HEK293 (cell line): Measurements from ENCODE around the gene CERS4.

Experiments used
- CTCF ChIA-PET: fragments of 350-600 bp; formaldehyde crosslinking; extraction: SDS; loops from one replicate; lab custom pipeline; 2021; ENCODE audit warnings: antibody characterized with exemption; lab: Yijun Ruan, JAX
- POLR2A ChIA-PET: fragments of 300-600 bp; formaldehyde crosslinking; extraction: SDS; loops from one replicate; lab custom pipeline; 2020; ENCODE audit warnings: antibody characterized with exemption, inconsistent platforms; lab: Yijun Ruan, JAX
- H3K27ac ChIP-seq: fragments of 200-500 bp; sonication (Bioruptor generic); 2 replicates; pipeline ENCODE4 v1.5.1; 2014; ENCODE audit warnings: low read depth, low read length, control low read depth, inconsistent platforms; ENCODE audit errors: extremely low read depth
- H3K36me3 ChIP-seq, 2 experiments: fragments of 200-500 bp in 1 of 2; sonication (Bioruptor generic) in 1 of 2; 1 replicate in 1 of 2; 2 replicates in 1 of 2; pipeline ENCODE4 v1.5.1; 2014 to 2017; ENCODE audit warnings: inconsistent platforms in 2 of 2, low read length in 2 of 2; ENCODE audit not compliant: control insufficient read depth in 2 of 2, insufficient read depth in 1 of 2
- H3K4me1 ChIP-seq: fragments of 200-500 bp; sonication (Bioruptor generic); 2 replicates; pipeline ENCODE4 v1.5.1; 2014; ENCODE audit warnings: mild to moderate bottlenecking, low read length, inconsistent platforms; ENCODE audit not compliant: control insufficient read depth, insufficient read depth
- H3K4me3 ChIP-seq: 2 replicates; pipeline ENCODE4 v1.5.1; 2011; ENCODE audit warnings: low read depth, mild to moderate bottlenecking, control low read depth, low read length, moderate library complexity
- H3K9me3 ChIP-seq: fragments of 200-500 bp; sonication (Bioruptor generic); 2 replicates; pipeline ENCODE4 v1.5.1; 2014; ENCODE audit warnings: low read depth, low read length, inconsistent platforms; ENCODE audit not compliant: control insufficient read depth, insufficient read depth
- BCL11A ChIP-seq: fragments of 450-650 bp; formaldehyde crosslinking; IDR thresholded peaks from 2 replicates; pipeline ENCODE4 v1.5.1; 2016; ENCODE audit warnings: low read depth, missing biosample characterization, missing genetic modification characterization
- EGR2 ChIP-seq: fragments of 450-650 bp; formaldehyde crosslinking; IDR thresholded peaks from 2 replicates; pipeline ENCODE4 v1.5.1; 2016; ENCODE audit warnings: low read depth, missing biosample characterization, missing genetic modification characterization
- GLIS1 ChIP-seq: fragments of 450-650 bp; formaldehyde crosslinking; IDR thresholded peaks from 2 replicates; pipeline ENCODE4 v1.5.1; 2016; ENCODE audit warnings: missing biosample characterization, missing genetic modification characterization
- HOXC10 ChIP-seq: sonication (generic); formaldehyde crosslinking; IDR thresholded peaks from 2 replicates; pipeline ENCODE4 v1.8.1; 2023; ENCODE audit warnings: mild to moderate bottlenecking, missing genetic modification reagents
- KLF8 ChIP-seq: fragments of 450-650 bp; formaldehyde crosslinking; IDR thresholded peaks from 2 replicates; pipeline ENCODE4 v1.5.1; 2016; ENCODE audit warnings: missing biosample characterization, missing genetic modification characterization
- SETDB1 ChIP-seq: IDR thresholded peaks from one replicate; pipeline ENCODE4 v1.6.1; 2017; ENCODE audit warnings: mild to moderate bottlenecking, low read length, moderate library complexity, mixed read lengths; ENCODE audit not compliant: insufficient read length
- SP2 ChIP-seq: fragments of 450-650 bp; formaldehyde crosslinking; IDR thresholded peaks from 2 replicates; pipeline ENCODE4 v1.5.1; 2016; ENCODE audit warnings: missing biosample characterization, missing genetic modification characterization
- SP3 ChIP-seq: fragments of 450-650 bp; formaldehyde crosslinking; IDR thresholded peaks from 2 replicates; pipeline ENCODE4 v1.5.1; 2016; ENCODE audit warnings: missing biosample characterization, missing genetic modification characterization
- ZFP3 ChIP-seq: fragments of 450-650 bp; formaldehyde crosslinking; IDR thresholded peaks from 2 replicates; pipeline ENCODE4 v1.5.1; 2016; ENCODE audit warnings: low read depth, missing biosample characterization, missing genetic modification characterization
- ZNF16 ChIP-seq: fragments of 450-650 bp; formaldehyde crosslinking; IDR thresholded peaks from 2 replicates; pipeline ENCODE4 v1.5.1; 2016; ENCODE audit warnings: low read depth, missing biosample characterization, missing genetic modification characterization
- ZNF544 ChIP-seq: fragments of 450-650 bp; formaldehyde crosslinking; IDR thresholded peaks from 2 replicates; pipeline ENCODE4 v1.5.0; 2017; ENCODE audit warnings: missing biosample characterization, missing genetic modification characterization
- ZNF623 ChIP-seq: fragments of 450-650 bp; formaldehyde crosslinking; IDR thresholded peaks from 2 replicates; pipeline ENCODE4 v1.5.1; 2016; ENCODE audit warnings: missing biosample characterization, missing genetic modification characterization
- ZNF76 ChIP-seq: fragments of 450-650 bp; formaldehyde crosslinking; IDR thresholded peaks from 2 replicates; pipeline ENCODE4; 2016; ENCODE audit warnings: low read depth, missing biosample characterization, missing genetic modification characterization, borderline replicate concordance
- ZXDB ChIP-seq: fragments of 450-650 bp; formaldehyde crosslinking; IDR thresholded peaks from 2 replicates; pipeline ENCODE4 v1.5.1; 2016; ENCODE audit warnings: missing biosample characterization, missing genetic modification characterization
- TF ChIP-seq, protein P1 (sequence below): IDR thresholded peaks from 2 replicates; pipeline ENCODE4 v1.6.1; 2011; ENCODE audit warnings: mild to moderate bottlenecking, low read depth, low read length, borderline replicate concordance
- TF ChIP-seq, protein P2 (sequence below): fragments of 450-650 bp; formaldehyde crosslinking; IDR thresholded peaks from 2 replicates; pipeline ENCODE4 v1.5.1; 2016; ENCODE audit warnings: missing biosample characterization, missing genetic modification characterization
- TF ChIP-seq, protein P3 (sequence below): fragments of 450-650 bp; formaldehyde crosslinking; IDR thresholded peaks from 2 replicates; pipeline ENCODE4 v1.5.1; 2016; ENCODE audit warnings: missing biosample characterization, missing genetic modification characterization
- TF ChIP-seq, protein P4 (sequence below): fragments of 450-650 bp; formaldehyde crosslinking; IDR thresholded peaks from 2 replicates; pipeline ENCODE4 v1.5.1; 2016; ENCODE audit warnings: missing biosample characterization, missing genetic modification characterization
- TF ChIP-seq, protein P5 (sequence below): fragments of 450-650 bp; formaldehyde crosslinking; IDR thresholded peaks from 2 replicates; pipeline ENCODE4 v1.5.1; 2016; ENCODE audit warnings: missing biosample characterization, missing genetic modification characterization
- TF ChIP-seq, protein P6 (sequence below): fragments of 450-650 bp; formaldehyde crosslinking; conservative IDR thresholded peaks from 2 replicates; pipeline ENCODE4 v1.5.1; 2016; ENCODE audit warnings: low read depth, missing biosample characterization, missing genetic modification characterization

CERS4 gene

DNA sequence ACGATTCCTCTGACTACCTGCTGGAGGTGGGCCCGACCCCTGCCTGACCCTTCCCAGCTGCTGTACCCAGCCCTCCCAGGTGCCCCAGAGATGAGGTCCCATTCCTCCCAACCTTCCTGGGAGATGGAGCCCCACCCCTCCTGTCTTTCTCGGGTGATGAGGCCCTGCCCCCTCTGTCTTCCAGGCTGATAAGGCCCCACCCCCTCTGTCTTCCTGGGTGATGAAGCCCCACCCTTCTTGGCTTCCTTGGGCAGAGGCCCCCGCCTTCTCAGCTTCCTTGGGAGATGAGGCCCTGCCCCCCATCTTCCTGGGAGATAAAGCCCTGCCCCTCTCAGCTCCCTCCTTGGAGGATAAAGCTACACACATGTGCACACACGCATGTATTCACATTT is 47.9 kb downstream of the CERS4 start:
- no peak overlapping the region for H3K4me3 ChIP-seq
- H3K36me3 ChIP-seq, result peaks cover 0 to 30% of the 10 kb centered on the region in 2 experiments; a peak in 2 of 3 replicates
- no peak for TF ChIP-seq SETDB1
- no peak for TF ChIP-seq ZFP3
- no peak for TF ChIP-seq ZNF544 (tag by site-specific recombination)
- TF ChIP-seq EGR2 (tag by site-specific recombination), result no peak
- peak; percentile 19; the same call in 1 of the 2 replicates for TF ChIP-seq GLIS1 (tag by site-specific recombination)
- TF ChIP-seq SP2 (tag by site-specific recombination), result peak; percentile 27; the same call in 1 of the 2 replicates
- TF ChIP-seq, protein P1, sequence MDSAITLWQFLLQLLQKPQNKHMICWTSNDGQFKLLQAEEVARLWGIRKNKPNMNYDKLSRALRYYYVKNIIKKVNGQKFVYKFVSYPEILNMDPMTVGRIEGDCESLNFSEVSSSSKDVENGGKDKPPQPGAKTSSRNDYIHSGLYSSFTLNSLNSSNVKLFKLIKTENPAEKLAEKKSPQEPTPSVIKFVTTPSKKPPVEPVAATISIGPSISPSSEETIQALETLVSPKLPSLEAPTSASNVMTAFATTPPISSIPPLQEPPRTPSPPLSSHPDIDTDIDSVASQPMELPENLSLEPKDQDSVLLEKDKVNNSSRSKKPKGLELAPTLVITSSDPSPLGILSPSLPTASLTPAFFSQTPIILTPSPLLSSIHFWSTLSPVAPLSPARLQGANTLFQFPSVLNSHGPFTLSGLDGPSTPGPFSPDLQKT, result no peak
- TF ChIP-seq, protein P2, sequence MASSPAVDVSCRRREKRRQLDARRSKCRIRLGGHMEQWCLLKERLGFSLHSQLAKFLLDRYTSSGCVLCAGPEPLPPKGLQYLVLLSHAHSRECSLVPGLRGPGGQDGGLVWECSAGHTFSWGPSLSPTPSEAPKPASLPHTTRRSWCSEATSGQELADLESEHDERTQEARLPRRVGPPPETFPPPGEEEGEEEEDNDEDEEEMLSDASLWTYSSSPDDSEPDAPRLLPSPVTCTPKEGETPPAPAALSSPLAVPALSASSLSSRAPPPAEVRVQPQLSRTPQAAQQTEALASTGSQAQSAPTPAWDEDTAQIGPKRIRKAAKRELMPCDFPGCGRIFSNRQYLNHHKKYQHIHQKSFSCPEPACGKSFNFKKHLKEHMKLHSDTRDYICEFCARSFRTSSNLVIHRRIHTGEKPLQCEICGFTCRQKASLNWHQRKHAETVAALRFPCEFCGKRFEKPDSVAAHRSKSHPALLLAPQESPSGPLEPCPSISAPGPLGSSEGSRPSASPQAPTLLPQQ, result no peak
- no peak for TF ChIP-seq SP3
- TF ChIP-seq ZXDB (tag by site-specific recombination), result no peak
- no peak for TF ChIP-seq HOXC10 (CRISPR knock-in tag)
- no peak overlapping the region for H3K27ac ChIP-seq
- ChIA-PET POLR2A (no interaction called here), CTCF (interaction anchor here (0.5 to 1.4 kb wide), 3 partner anchors 12 to 1863 kb away, joined by 3 to 6 read pairs (median 4); no protein-coding TSS in a partner anchor)
- H3K4me1 ChIP-seq, result no peaks in the 10 kb centered on the region
- H3K9me3 ChIP-seq, result no peaks in the 10 kb centered on the region

DNA sequence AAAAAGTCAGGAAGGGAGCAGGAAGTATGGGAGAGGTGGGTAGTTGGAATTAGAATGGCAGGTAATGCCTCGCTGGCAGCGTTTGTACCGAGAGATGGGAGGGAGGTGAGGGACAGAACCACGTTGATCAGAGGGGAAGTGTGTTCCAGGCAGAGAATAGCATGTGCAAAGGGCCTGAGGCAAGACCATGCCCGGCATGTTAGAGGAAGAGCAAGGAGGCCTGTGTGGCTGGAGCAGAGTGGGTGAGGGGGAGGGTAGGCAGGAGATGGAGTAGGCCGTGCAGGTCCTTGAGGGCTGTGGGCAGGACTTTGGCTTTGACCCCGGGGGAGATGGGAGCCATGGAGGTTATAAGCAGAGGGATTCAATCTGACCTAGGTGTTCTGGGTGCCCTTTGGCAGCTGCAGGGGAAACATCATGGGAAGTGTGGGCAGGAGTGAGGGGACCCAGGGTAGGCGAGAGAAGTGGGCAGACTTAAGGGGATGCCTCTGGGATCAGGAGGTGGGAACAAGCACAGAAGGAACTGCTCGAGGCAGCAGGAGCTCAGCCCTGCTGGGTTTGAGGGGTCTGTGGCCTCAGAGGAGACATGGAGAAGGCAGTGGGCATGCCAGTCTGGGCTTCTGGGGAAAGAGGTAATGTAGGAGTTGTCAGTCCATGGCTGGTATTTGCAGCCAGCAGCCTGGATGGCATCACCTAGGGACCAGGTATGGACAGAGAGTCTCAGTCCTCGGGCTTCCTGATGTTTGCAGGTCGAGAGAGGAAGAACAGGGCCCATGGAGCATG is 50.2 kb downstream of the CERS4 start:
- POLR2A ChIA-PET, result no interaction called here
- Histone ChIP-seq H3K4me1 (no peaks in the 10 kb centered on the region), H3K4me3 (no peak overlapping the region), H3K27ac (no peak overlapping the region), H3K9me3 (no peaks in the 10 kb centered on the region), H3K36me3 (peaks cover 0 to 30% of the 10 kb centered on the region in 2 experiments; a peak in 1 of 3 replicates)
- CTCF ChIA-PET, result interaction anchor here (0.9 kb wide), 1 partner anchor 316 kb away, joined by 3 read pairs; the partner anchor contains the start of gene TIMM44
- TF ChIP-seq, protein P3, sequence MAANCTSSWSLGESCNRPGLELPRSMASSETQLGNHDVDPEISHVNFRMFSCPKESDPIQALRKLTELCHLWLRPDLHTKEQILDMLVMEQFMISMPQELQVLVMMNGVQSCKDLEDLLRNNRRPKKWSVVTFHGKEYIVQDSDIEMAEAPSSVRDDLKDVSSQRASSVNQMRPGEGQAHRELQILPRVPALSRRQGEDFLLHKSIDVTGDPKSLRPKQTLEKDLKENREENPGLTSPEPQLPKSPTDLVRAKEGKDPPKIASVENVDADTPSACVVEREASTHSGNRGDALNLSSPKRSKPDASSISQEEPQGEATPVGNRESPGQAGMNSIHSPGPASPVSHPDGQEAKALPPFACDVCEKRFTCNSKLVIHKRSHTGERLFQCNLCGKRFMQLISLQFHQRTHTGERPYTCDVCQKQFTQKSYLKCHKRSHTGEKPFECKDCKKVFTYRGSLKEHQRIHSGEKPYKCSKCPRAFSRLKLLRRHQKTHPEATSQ, result no peak
- TF ChIP-seq ZNF76, result no peak
- peak; percentile 46; the same call in 1 of the 2 replicates for TF ChIP-seq ZNF16 (tag by site-specific recombination)
- TF ChIP-seq, protein P4, sequence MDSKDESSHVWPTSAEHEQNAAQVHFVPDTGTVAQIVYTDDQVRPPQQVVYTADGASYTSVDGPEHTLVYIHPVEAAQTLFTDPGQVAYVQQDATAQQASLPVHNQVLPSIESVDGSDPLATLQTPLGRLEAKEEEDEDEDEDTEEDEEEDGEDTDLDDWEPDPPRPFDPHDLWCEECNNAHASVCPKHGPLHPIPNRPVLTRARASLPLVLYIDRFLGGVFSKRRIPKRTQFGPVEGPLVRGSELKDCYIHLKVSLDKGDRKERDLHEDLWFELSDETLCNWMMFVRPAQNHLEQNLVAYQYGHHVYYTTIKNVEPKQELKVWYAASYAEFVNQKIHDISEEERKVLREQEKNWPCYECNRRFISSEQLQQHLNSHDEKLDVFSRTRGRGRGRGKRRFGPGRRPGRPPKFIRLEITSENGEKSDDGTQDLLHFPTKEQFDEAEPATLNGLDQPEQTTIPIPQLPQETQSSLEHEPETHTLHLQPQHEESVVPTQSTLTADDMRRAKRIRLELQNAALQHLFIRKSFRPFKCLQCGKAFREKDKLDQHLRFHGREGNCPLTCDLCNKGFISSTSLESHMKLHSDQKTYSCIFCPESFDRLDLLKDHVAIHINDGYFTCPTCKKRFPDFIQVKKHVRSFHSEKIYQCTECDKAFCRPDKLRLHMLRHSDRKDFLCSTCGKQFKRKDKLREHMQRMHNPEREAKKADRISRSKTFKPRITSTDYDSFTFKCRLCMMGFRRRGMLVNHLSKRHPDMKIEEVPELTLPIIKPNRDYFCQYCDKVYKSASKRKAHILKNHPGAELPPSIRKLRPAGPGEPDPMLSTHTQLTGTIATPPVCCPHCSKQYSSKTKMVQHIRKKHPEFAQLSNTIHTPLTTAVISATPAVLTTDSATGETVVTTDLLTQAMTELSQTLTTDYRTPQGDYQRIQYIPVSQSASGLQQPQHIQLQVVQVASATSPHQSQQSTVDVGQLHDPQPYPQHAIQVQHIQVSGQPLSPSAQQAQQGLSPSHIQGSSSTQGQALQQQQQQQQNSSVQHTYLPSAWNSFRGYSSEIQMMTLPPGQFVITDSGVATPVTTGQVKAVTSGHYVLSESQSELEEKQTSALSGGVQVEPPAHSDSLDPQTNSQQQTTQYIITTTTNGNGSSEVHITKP, result no peak
- peak; percentile 88 for TF ChIP-seq ZFP3
- TF ChIP-seq SP3, result no peak
- TF ChIP-seq, protein P5, sequence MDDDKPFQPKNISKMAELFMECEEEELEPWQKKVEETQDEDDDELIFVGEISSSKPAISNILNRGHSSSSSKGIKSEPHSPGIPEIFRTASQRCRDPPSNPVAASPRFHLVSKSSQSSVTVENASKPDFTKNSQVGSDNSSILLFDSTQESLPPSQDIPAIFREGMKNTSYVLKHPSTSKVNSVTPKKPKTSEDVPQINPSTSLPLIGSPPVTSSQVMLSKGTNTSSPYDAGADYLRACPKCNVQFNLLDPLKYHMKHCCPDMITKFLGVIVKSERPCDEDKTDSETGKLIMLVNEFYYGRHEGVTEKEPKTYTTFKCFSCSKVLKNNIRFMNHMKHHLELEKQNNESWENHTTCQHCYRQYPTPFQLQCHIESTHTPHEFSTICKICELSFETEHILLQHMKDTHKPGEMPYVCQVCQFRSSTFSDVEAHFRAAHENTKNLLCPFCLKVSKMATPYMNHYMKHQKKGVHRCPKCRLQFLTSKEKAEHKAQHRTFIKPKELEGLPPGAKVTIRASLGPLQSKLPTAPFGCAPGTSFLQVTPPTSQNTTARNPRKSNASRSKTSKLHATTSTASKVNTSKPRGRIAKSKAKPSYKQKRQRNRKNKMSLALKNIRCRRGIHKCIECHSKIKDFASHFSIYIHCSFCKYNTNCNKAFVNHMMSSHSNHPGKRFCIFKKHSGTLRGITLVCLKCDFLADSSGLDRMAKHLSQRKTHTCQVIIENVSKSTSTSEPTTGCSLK (tag by site-specific recombination), result no peak
- TF ChIP-seq, protein P6, sequence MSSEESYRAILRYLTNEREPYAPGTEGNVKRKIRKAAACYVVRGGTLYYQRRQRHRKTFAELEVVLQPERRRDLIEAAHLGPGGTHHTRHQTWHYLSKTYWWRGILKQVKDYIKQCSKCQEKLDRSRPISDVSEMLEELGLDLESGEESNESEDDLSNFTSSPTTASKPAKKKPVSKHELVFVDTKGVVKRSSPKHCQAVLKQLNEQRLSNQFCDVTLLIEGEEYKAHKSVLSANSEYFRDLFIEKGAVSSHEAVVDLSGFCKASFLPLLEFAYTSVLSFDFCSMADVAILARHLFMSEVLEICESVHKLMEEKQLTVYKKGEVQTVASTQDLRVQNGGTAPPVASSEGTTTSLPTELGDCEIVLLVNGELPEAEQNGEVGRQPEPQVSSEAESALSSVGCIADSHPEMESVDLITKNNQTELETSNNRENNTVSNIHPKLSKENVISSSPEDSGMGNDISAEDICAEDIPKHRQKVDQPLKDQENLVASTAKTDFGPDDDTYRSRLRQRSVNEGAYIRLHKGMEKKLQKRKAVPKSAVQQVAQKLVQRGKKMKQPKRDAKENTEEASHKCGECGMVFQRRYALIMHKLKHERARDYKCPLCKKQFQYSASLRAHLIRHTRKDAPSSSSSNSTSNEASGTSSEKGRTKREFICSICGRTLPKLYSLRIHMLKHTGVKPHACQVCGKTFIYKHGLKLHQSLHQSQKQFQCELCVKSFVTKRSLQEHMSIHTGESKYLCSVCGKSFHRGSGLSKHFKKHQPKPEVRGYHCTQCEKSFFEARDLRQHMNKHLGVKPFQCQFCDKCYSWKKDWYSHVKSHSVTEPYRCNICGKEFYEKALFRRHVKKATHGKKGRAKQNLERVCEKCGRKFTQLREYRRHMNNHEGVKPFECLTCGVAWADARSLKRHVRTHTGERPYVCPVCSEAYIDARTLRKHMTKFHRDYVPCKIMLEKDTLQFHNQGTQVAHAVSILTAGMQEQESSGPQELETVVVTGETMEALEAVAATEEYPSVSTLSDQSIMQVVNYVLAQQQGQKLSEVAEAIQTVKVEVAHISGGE, result no peak
- peak; percentile 98 for TF ChIP-seq ZNF623
- no peak for TF ChIP-seq BCL11A
- TF ChIP-seq KLF8 (tag by site-specific recombination), result no peak
